Fibroblast of lung (primary cell): ENCODE measurements around the gene TIGD2.

Experiments
- CTCF ChIP-seq, 2 donors: IDR thresholded peaks in 1 of 2; conservative IDR thresholded peaks in 1 of 2; 1 replicate in 1 of 2; 2 replicates in 1 of 2; pipeline ENCODE4 v1.5.1; 2011 to 2012; ENCODE audit warnings: low read length in 2 of 2, control low read depth in 1 of 2, inconsistent platforms in 1 of 2, low read depth in 1 of 2, mild to moderate bottlenecking in 1 of 2
- EZH2 ChIP-seq: IDR thresholded peaks from 2 replicates; pipeline ENCODE4 v1.5.1; 2012; ENCODE audit warnings: low read length, control low read depth, mild to moderate bottlenecking; ENCODE audit errors: missing control alignments

DNA sequence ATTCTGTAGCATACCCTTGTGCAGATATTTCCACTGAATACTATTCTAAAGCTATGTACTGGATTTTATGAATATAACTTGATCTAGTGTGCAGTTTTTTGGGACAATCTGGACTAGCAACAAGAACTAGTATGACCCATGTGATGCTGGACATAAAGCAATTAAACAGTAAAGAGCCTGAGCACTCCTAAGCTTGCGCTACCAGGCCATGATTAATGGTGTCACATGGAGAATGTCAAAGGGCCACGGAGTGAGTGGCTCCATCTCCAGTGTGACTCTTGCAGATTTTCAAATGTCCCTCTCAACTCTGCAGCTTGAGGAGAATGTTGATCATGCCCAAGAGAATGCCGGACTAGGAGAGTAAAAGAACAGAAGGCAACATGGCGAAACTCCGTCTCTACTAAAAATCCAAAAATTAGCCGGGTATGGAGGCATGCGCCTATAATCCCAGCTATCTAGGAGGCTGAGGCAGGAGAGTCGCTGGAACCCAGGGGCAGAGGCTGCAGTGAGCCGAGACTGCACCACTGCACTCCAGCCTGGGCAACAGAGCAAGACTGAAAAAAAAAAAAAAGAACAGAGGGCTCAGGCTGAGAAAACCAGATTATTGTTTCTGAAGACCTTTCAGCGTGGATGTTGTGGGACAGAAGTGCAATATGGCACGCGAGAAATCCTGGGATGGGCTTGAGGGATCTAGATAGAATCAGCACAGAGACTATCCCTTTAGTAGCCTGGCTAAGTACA is 45.0 kb downstream of the TIGD2 start:
- no peak for TF ChIP-seq CTCF (conservative IDR thresholded peaks at IDR 0.05 in 1 of 2, IDR thresholded peaks at IDR 0.05 in 1 of 2; ENCODE audit: low read depth in 1 of 2, low read length in 2 of 2)
- TF ChIP-seq EZH2, result no peak
